Neural cell (in vitro differentiated cells): ENCODE measurements around the gene DHRS12. TPM values are rescaled to one million over a fixed set of nuclear protein-coding genes. Genes with fewer than 3 reads are reported as not detected.

Experiments
- H2AFZ ChIP-seq: fragments of 200-600, 300-800 bp; sonication (generic), shearing (Covaris generic); 2 replicates; pipeline ENCODE4 v1.6.0; 2014; ENCODE audit warnings: low read depth, mild to moderate bottlenecking, antibody characterized with exemption, low read length, moderate library complexity
- H3F3A ChIP-seq: fragments of 200-600 bp; shearing (Covaris generic); 2 replicates; pipeline ENCODE4 v1.6.1; 2016; ENCODE audit warnings: mild to moderate bottlenecking, moderate library complexity, mixed read lengths, antibody characterized with exemption, low read length; ENCODE audit not compliant: insufficient read depth, poor library complexity, severe bottlenecking
- H3K27ac ChIP-seq: fragments of 200-600, 300-800 bp; sonication (generic), shearing (Covaris generic); 2 replicates; pipeline ENCODE4 v1.5.1; 2014; ENCODE audit warnings: mild to moderate bottlenecking, low read length, moderate library complexity
- H3K27me3 ChIP-seq: fragments of 300-800, 200-600 bp; sonication (generic), shearing (Covaris generic); 2 replicates; pipeline ENCODE4 v1.6.0; 2014; ENCODE audit warnings: mild to moderate bottlenecking, low read depth, low read length, moderate library complexity; ENCODE audit not compliant: insufficient read depth
- H3K36me3 ChIP-seq: fragments of 300-800, 200-600 bp; sonication (generic), shearing (Covaris generic); 2 replicates; pipeline ENCODE4 v1.5.1; 2014; ENCODE audit warnings: mild to moderate bottlenecking, antibody characterized with exemption, low read length, moderate library complexity; ENCODE audit not compliant: insufficient read depth
- H3K4me2 ChIP-seq: fragments of 300-800, 200-600 bp; sonication (generic), shearing (Covaris generic); 2 replicates; pipeline ENCODE4 v1.6.0; 2014; ENCODE audit warnings: mild to moderate bottlenecking, low read length
- H3K4me3 ChIP-seq: fragments of 300-800, 200-600 bp; sonication (generic), shearing (Covaris generic); 2 replicates; pipeline ENCODE4 v1.5.1; 2014; ENCODE audit warnings: mild to moderate bottlenecking, low read length, moderate library complexity
- H3K79me2 ChIP-seq: fragments of 200-600 bp; shearing (Covaris generic); replicated peaks from 2 replicates; pipeline ENCODE4 v1.6.0; 2014; ENCODE audit warnings: mild to moderate bottlenecking, low read length, moderate library complexity; ENCODE audit not compliant: insufficient read depth
- H3K9ac ChIP-seq: fragments of 300-800, 200-600 bp; sonication (generic), shearing (Covaris generic); 2 replicates; pipeline ENCODE4 v1.6.1; 2016; ENCODE audit warnings: mild to moderate bottlenecking, low read length, mixed read lengths
- H3K9me2 ChIP-seq: fragments of 200-600 bp; shearing (Covaris generic); 2 replicates; pipeline ENCODE4 v1.6.1; 2016; ENCODE audit warnings: mild to moderate bottlenecking, low read length, mixed read lengths; ENCODE audit not compliant: insufficient read depth
- H3K9me3 ChIP-seq: fragments of 200-600, 300-800 bp; sonication (generic), shearing (Covaris generic); 2 replicates; pipeline ENCODE4 v1.6.1; 2016; ENCODE audit warnings: mild to moderate bottlenecking, mixed run types, low read length, moderate library complexity, mixed read lengths
- H4K20me1 ChIP-seq: fragments of 200-600 bp; shearing (Covaris generic); 2 replicates; pipeline ENCODE4 v1.6.1; 2016; ENCODE audit warnings: mild to moderate bottlenecking, mixed run types; ENCODE audit not compliant: insufficient read depth
- CTCF ChIP-seq: fragments of 450-650 bp; IDR thresholded peaks from 2 replicates; pipeline ENCODE4 v1.5.1; 2014; ENCODE audit warnings: antibody characterized with exemption, mild to moderate bottlenecking, moderate library complexity; ENCODE audit not compliant: poor library complexity, severe bottlenecking
- EP300 ChIP-seq: fragments of 450-650 bp; conservative IDR thresholded peaks from 2 replicates; pipeline ENCODE4 v1.6.1; 2014; ENCODE audit warnings: antibody characterized with exemption, mild to moderate bottlenecking, moderate library complexity; ENCODE audit not compliant: poor library complexity, severe bottlenecking
- EZH2 ChIP-seq: fragments of 200-600, 300-800 bp; shearing (Covaris generic), sonication (generic); IDR thresholded peaks from 2 replicates; pipeline ENCODE4 v1.6.1; 2014; ENCODE audit warnings: antibody characterized with exemption, low read length, borderline replicate concordance, mild to moderate bottlenecking; ENCODE audit not compliant: insufficient read depth, poor library complexity, severe bottlenecking
- MXI1 ChIP-seq: fragments of 450-650 bp; conservative IDR thresholded peaks from 2 replicates; pipeline ENCODE4 v1.6.1; 2014; ENCODE audit warnings: antibody characterized with exemption, mild to moderate bottlenecking; ENCODE audit not compliant: poor library complexity, severe bottlenecking
- POLR2AphosphoS5 ChIP-seq: IDR thresholded peaks from 2 replicates; pipeline ENCODE4 v1.6.1; 2012
- RAD21 ChIP-seq: fragments of 450-650 bp; conservative IDR thresholded peaks from 2 replicates; pipeline ENCODE4 v1.6.1; 2014; ENCODE audit warnings: antibody characterized with exemption, mild to moderate bottlenecking, moderate library complexity
- SMC3 ChIP-seq: fragments of 450-650 bp; conservative IDR thresholded peaks from 2 replicates; pipeline ENCODE4 v1.6.1; 2014; ENCODE audit warnings: antibody characterized with exemption, mild to moderate bottlenecking, moderate library complexity; ENCODE audit not compliant: poor library complexity
- TAF1 ChIP-seq: IDR thresholded peaks from 2 replicates; pipeline ENCODE4 v1.6.1; 2012; ENCODE audit warnings: low read depth
- polyA plus RNA-seq: library from polyadenylated mRNA; depleted of rRNA; stranded (reverse); fragments of >200 nt; gene quantifications from 2 replicates; pipeline ENCODE4 v1.2.3, GENCODE V29; 2014
- TF ChIP-seq, protein P1 (sequence below): IDR thresholded peaks from 2 replicates; pipeline ENCODE4 v1.6.1; 2012; ENCODE audit warnings: borderline replicate concordance

DHRS12 gene
- polyA plus RNA-seq, 1 donor from 2014 or later = 4.4 TPM

- Histone ChIP-seq H3K4me3 (no peak overlapping the region), H2AFZ (no peak overlapping the region), H4K20me1 (no peaks in the 10 kb centered on the region), H3K9ac (no peak overlapping the region), H3F3A (no peaks in the 10 kb centered on the region), H3K79me2 (no peaks in the 10 kb centered on the region), H3K27me3 (no peaks in the 10 kb centered on the region), H3K9me3 (no peaks in the 10 kb centered on the region), H3K36me3 (no peaks in the 10 kb centered on the region), H3K9me2 (no peaks in the 10 kb centered on the region), H3K4me2 (no peak overlapping the region), H3K27ac (no peak overlapping the region)
- TF ChIP-seq MXI1 = no peak
- no peak for TF ChIP-seq POLR2AphosphoS5
- no peak for TF ChIP-seq EP300
- TF ChIP-seq, protein P1, sequence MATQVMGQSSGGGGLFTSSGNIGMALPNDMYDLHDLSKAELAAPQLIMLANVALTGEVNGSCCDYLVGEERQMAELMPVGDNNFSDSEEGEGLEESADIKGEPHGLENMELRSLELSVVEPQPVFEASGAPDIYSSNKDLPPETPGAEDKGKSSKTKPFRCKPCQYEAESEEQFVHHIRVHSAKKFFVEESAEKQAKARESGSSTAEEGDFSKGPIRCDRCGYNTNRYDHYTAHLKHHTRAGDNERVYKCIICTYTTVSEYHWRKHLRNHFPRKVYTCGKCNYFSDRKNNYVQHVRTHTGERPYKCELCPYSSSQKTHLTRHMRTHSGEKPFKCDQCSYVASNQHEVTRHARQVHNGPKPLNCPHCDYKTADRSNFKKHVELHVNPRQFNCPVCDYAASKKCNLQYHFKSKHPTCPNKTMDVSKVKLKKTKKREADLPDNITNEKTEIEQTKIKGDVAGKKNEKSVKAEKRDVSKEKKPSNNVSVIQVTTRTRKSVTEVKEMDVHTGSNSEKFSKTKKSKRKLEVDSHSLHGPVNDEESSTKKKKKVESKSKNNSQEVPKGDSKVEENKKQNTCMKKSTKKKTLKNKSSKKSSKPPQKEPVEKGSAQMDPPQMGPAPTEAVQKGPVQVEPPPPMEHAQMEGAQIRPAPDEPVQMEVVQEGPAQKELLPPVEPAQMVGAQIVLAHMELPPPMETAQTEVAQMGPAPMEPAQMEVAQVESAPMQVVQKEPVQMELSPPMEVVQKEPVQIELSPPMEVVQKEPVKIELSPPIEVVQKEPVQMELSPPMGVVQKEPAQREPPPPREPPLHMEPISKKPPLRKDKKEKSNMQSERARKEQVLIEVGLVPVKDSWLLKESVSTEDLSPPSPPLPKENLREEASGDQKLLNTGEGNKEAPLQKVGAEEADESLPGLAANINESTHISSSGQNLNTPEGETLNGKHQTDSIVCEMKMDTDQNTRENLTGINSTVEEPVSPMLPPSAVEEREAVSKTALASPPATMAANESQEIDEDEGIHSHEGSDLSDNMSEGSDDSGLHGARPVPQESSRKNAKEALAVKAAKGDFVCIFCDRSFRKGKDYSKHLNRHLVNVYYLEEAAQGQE = no peak
- no peak for TF ChIP-seq TAF1
- no peak for TF ChIP-seq EZH2
- no peak for TF ChIP-seq RAD21
- TF ChIP-seq SMC3 = no peak
- no peak for TF ChIP-seq CTCF
Measured at GRCh38 chr13:51770160-51770559, 33.8 kb downstream of the DHRS12 start.

DNA sequence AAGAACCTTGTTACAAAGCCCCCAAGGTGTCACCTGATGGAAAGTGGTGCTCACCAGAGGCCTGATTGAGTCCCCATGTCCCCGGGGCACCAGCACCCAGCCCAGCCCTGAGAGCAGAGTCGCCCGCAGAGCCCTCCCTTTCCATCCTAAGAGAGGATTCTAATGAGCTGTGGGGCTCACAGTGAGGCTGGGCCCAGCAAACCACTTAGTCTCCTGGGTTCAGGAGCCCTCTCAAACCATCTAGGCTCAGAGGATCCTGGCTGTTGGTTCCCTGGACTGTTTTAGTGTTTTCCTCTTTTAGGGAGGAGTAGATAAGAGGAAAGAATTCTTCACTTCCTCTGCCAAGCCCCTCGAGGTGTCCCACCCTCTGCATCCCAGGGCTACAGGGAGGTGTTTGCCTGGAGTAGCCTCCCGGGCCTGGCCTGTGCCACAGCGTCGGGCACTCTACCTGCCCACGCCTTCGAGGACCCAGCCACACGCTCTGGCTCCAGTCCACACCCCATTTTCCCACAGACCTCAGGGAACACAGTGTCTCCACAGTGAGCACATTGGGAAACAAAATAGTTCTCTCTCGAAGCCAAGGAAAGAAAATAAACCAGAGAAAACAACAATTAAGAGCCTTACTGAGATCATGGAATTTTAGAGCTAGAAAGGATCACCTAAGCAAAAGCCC is 34.4 kb downstream of the DHRS12 start:
- no peaks in the 10 kb centered on the region for H3K27me3 ChIP-seq
- H3K27ac ChIP-seq = no peak overlapping the region
- H3K36me3 ChIP-seq = no peaks in the 10 kb centered on the region
- TF ChIP-seq POLR2AphosphoS5 (no peak), CTCF (no peak), EP300 (no peak), TAF1 (no peak), SMC3 (no peak)
- TF ChIP-seq, protein P1 = no peak
- no peaks in the 10 kb centered on the region for H3F3A ChIP-seq
- no peaks in the 10 kb centered on the region for H3K9me2 ChIP-seq
- H3K79me2 ChIP-seq = no peaks in the 10 kb centered on the region
- H2AFZ ChIP-seq = no peak overlapping the region
- H4K20me1 ChIP-seq = no peaks in the 10 kb centered on the region
- no peak overlapping the region for H3K4me3 ChIP-seq
- no peak overlapping the region for H3K9ac ChIP-seq
- no peaks in the 10 kb centered on the region for H3K9me3 ChIP-seq
- no peak overlapping the region for H3K4me2 ChIP-seq
